Mesenchymal stem cell (in vitro differentiated cells and primary cell): ENCODE data around the gene UPP1.
"Not testable (repeated sequence)": the region's sequence is repeated elsewhere in the genome, so short reads cannot be mapped to it uniquely, and the experiment has no call there.

ENCODE experiments used
- DNase-seq: peaks from one replicate; pipeline ENCODE4 v3.0.0-alpha.2; 2013
- H2AFZ ChIP-seq: one replicate; pipeline ENCODE4 v1.6.1; 2013; ENCODE audit warnings: low read depth, mild to moderate bottlenecking, control low read depth, inconsistent platforms, low read length, moderate library complexity
- H2AK5ac ChIP-seq: 2 replicates; pipeline ENCODE4 v1.6.1; 2013; ENCODE audit warnings: low read length, moderate library complexity, mild to moderate bottlenecking, inconsistent platforms; ENCODE audit not compliant: severe bottlenecking
- H2BK120ac ChIP-seq: one replicate; pipeline ENCODE4 v1.6.1; 2013; ENCODE audit warnings: low read depth, mild to moderate bottlenecking, inconsistent platforms, low read length, moderate library complexity
- H2BK12ac ChIP-seq, 2 experiments: one replicate each; pipeline ENCODE4 v1.6.1; 2013; ENCODE audit warnings: inconsistent platforms in 2 of 2, low read length in 2 of 2, mild to moderate bottlenecking in 2 of 2, moderate library complexity in 2 of 2, control low read depth in 1 of 2
- H2BK15ac ChIP-seq: one replicate; pipeline ENCODE4 v1.6.1; 2013; ENCODE audit warnings: mild to moderate bottlenecking, low read depth, inconsistent platforms; ENCODE audit not compliant: poor library complexity, severe bottlenecking
- H2BK5ac ChIP-seq: 2 replicates; pipeline ENCODE4 v1.6.1; 2013; ENCODE audit warnings: low read depth, mild to moderate bottlenecking, low read length, control low read depth, inconsistent platforms; ENCODE audit not compliant: poor library complexity, severe bottlenecking
- H3K14ac ChIP-seq, 2 experiments: one replicate each; pipeline ENCODE4 v1.6.1; 2013; ENCODE audit warnings: inconsistent platforms in 2 of 2, low read length in 2 of 2, control low read depth in 1 of 2, mild to moderate bottlenecking in 1 of 2, moderate library complexity in 1 of 2
- H3K18ac ChIP-seq, 2 experiments: one replicate each; pipeline ENCODE4 v1.6.1; 2013; ENCODE audit warnings: inconsistent platforms in 2 of 2, low read length in 2 of 2, control low read depth in 1 of 2, low read depth in 1 of 2, mild to moderate bottlenecking in 1 of 2
- H3K23ac ChIP-seq, 2 experiments: one replicate each; pipeline ENCODE4 v1.6.1; 2013; ENCODE audit warnings: inconsistent platforms in 2 of 2, low read length in 2 of 2, mild to moderate bottlenecking in 2 of 2, moderate library complexity in 2 of 2, control low read depth in 1 of 2
- H3K27ac ChIP-seq: 2 replicates; pipeline ENCODE4 v1.5.1; 2013; ENCODE audit warnings: mild to moderate bottlenecking, moderate library complexity, low read length, control low read depth, inconsistent platforms; ENCODE audit not compliant: poor library complexity, severe bottlenecking
- H3K27me3 ChIP-seq, 2 experiments: 2 replicates each; pipeline versions ENCODE4 v1.6.1 to v1.7.0; 2013; ENCODE audit warnings: low read length in 2 of 2, mild to moderate bottlenecking in 2 of 2, moderate library complexity in 2 of 2, control low read depth in 1 of 2, inconsistent platforms in 1 of 2; ENCODE audit not compliant: control insufficient read depth in 1 of 2, insufficient read depth in 1 of 2
- H3K36me3 ChIP-seq, 2 experiments: 2 replicates each; pipeline versions ENCODE4 v1.6.1 to v1.7.0; 2013; ENCODE audit warnings: low read length in 2 of 2, control low read depth in 1 of 2, inconsistent platforms in 1 of 2, low read depth in 1 of 2, mild to moderate bottlenecking in 1 of 2; ENCODE audit not compliant: insufficient read depth in 2 of 2, control insufficient read depth in 1 of 2
- H3K4ac ChIP-seq, 2 experiments: one replicate each; pipeline ENCODE4 v1.6.1; 2013; ENCODE audit warnings: inconsistent platforms in 2 of 2, low read length in 2 of 2, mild to moderate bottlenecking in 2 of 2, moderate library complexity in 2 of 2, control low read depth in 1 of 2, low read depth in 1 of 2
- H3K4me1 ChIP-seq: 2 replicates; pipeline ENCODE4 v1.6.1; 2013; ENCODE audit warnings: low read depth, low read length, control low read depth; ENCODE audit not compliant: control insufficient read depth, insufficient read depth
- H3K4me2 ChIP-seq: 2 replicates; pipeline ENCODE4 v1.6.1; 2013; ENCODE audit warnings: low read length, mild to moderate bottlenecking, inconsistent platforms; ENCODE audit not compliant: poor library complexity, severe bottlenecking
- H3K4me3 ChIP-seq, 2 experiments: 2 replicates each; pipeline versions ENCODE4 v1.5.1 to v1.7.0; 2013; ENCODE audit warnings: low read length in 2 of 2, mild to moderate bottlenecking in 2 of 2, control low read depth in 1 of 2, low read depth in 1 of 2; ENCODE audit not compliant: insufficient read depth in 1 of 2
- H3K79me1 ChIP-seq: replicated peaks from 2 replicates; pipeline ENCODE4 v1.6.1; 2013; ENCODE audit warnings: mild to moderate bottlenecking, control low read depth, low read length, inconsistent platforms; ENCODE audit not compliant: poor library complexity, severe bottlenecking
- H3K9ac ChIP-seq: 2 replicates; pipeline ENCODE4 v1.7.0; 2013; ENCODE audit warnings: mild to moderate bottlenecking, low read length, moderate library complexity
- H3K9me3 ChIP-seq: 2 replicates; pipeline ENCODE4 v1.7.0; 2013; ENCODE audit warnings: mild to moderate bottlenecking, low read length; ENCODE audit not compliant: control insufficient read depth
- H4K8ac ChIP-seq: one replicate; pipeline ENCODE4 v1.6.1; 2013; ENCODE audit warnings: inconsistent platforms, mild to moderate bottlenecking, low read length, moderate library complexity
- H4K91ac ChIP-seq: one replicate; pipeline ENCODE4 v1.6.1; 2013; ENCODE audit warnings: mild to moderate bottlenecking, low read length, inconsistent platforms
- WGBS: methylation state at CpG from one replicate; pipeline ENCODE4 v1.1.7; 2013; ENCODE audit warnings: mixed read lengths; 5-methylcytosine and 5-hydroxymethylcytosine counted together

Gene UPP1

DNA sequence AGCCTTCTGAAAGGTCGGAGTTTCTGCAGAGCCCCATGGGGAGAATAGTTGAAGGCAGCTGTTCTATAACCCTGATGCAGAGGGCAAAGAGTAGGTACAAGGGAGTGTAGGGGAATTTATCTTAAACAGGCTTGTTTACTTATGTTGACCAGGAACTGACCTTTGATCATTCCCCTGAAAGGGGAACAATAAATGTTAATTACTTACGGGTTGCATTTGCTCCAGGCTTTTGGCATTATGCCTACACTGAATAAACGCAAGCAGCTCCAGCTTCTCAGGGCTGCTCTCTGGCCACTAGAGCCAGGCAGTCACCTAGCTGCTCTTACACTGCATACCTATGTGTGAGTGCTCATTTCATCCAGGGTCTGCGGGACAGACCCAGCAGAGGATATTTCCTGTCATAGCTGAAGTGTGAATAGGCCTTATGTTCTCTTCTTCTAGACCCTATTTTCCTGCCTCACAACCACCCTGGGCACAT lies 55.3 kb downstream of the UPP1 start:
- Histone ChIP-seq H3K9ac (no peak overlapping the region), H3K36me3 (no peaks in the 10 kb centered on the region), H2AK5ac (no peak overlapping the region), H3K4me2 (no peak overlapping the region), H3K27ac (no peak overlapping the region), H3K23ac (no peak overlapping the region), H2BK12ac (no peak overlapping the region), H3K27me3 (peaks cover 0 to 6% of the 10 kb centered on the region in 2 experiments), H2BK15ac (no peak overlapping the region), H3K4ac (no peak overlapping the region), H2BK120ac (no peak overlapping the region), H3K4me3 (no peak overlapping the region), H2BK5ac (no peak overlapping the region), H4K91ac (no peak overlapping the region), H3K79me1 (no peaks in the 10 kb centered on the region), H3K18ac (no peak overlapping the region), H3K9me3 (no peaks in the 10 kb centered on the region), H2AFZ (no peak overlapping the region), H3K4me1 (peaks cover 4% of the 10 kb centered on the region), H4K8ac (no peak overlapping the region), H3K14ac (no peak overlapping the region)
- DNase-seq: no peak
- 59% methylated on average over 4 of the region's 4 CpGs for WGBS

GRCh38 chr7:48147078-48147591 lies 58.1 kb downstream of the UPP1 start:
- Histone ChIP-seq H2BK120ac (no peak overlapping the region), H2AK5ac (no peak overlapping the region), H3K27me3 (peaks cover 0 to 16% of the 10 kb centered on the region in 2 experiments), H4K91ac (no peak overlapping the region), H3K36me3 (no peaks in the 10 kb centered on the region), H4K8ac (no peak overlapping the region), H3K9ac (no peak overlapping the region), H3K9me3 (no peaks in the 10 kb centered on the region), H2AFZ (no peak overlapping the region), H3K4me3 (no peak overlapping the region), H2BK15ac (no peak overlapping the region), H3K4me1 (no peaks in the 10 kb centered on the region), H2BK12ac (no peak overlapping the region), H2BK5ac (no peak overlapping the region), H3K14ac (no peak overlapping the region), H3K18ac (no peak overlapping the region), H3K79me1 (no peaks in the 10 kb centered on the region), H3K27ac (no peak overlapping the region), H3K4me2 (no peak overlapping the region), H3K23ac (no peak overlapping the region), H3K4ac (no peak overlapping the region)
- 63% methylated on average over 4 of the region's 4 CpGs for WGBS
- no peak for DNase-seq

GRCh38 chr7:48147690-48148089 lies 58.6 kb downstream of the UPP1 start:
- WGBS: 80% methylated on average over 7 of the region's 7 CpGs
- H3K9me3 ChIP-seq: not testable (repeated sequence)

GRCh38 chr7:48148311-48148710 lies 59.2 kb downstream of the UPP1 start:
- H2BK15ac ChIP-seq: no peak overlapping the region
- no peak overlapping the region for H3K18ac ChIP-seq
- no peak overlapping the region for H3K4me2 ChIP-seq
- no peak overlapping the region for H3K4ac ChIP-seq
- peaks cover 0 to 16% of the 10 kb centered on the region in 2 experiments for H3K27me3 ChIP-seq
- H3K23ac ChIP-seq: no peak overlapping the region
- no peak overlapping the region for H2BK12ac ChIP-seq
- H2AK5ac ChIP-seq: no peak overlapping the region
- H2AFZ ChIP-seq: no peak overlapping the region
- no peaks in the 10 kb centered on the region for H3K36me3 ChIP-seq
- H4K91ac ChIP-seq: no peak overlapping the region
- H2BK5ac ChIP-seq: no peak overlapping the region
- no peak overlapping the region for H3K27ac ChIP-seq
- DNase-seq: no peak
- no peaks in the 10 kb centered on the region for H3K79me1 ChIP-seq
- H3K14ac ChIP-seq: no peak overlapping the region
- H3K4me3 ChIP-seq: no peak overlapping the region
- no peaks in the 10 kb centered on the region for H3K4me1 ChIP-seq
- no peak overlapping the region for H2BK120ac ChIP-seq
- no peaks in the 10 kb centered on the region for H3K9me3 ChIP-seq
- no peak overlapping the region for H4K8ac ChIP-seq
- no peak overlapping the region for H3K9ac ChIP-seq
- 96% methylated on average over 2 of the region's 2 CpGs for WGBS

More at GRCh38 chr7:48147690-48148089, 58.6 kb downstream of the UPP1 start:
- not testable (repeated sequence) for H3K23ac ChIP-seq, H2BK5ac ChIP-seq, H3K4me1 ChIP-seq, H2AFZ ChIP-seq, H3K4me2 ChIP-seq, H3K27ac ChIP-seq, H3K36me3 ChIP-seq, H3K9ac ChIP-seq, H2AK5ac ChIP-seq, H4K8ac ChIP-seq, H2BK12ac ChIP-seq, H3K79me1 ChIP-seq, H3K14ac ChIP-seq, H2BK120ac ChIP-seq, H3K4ac ChIP-seq, DNase-seq, H4K91ac ChIP-seq, H2BK15ac ChIP-seq, H3K18ac ChIP-seq, H3K4me3 ChIP-seq
- peaks cover 0 to 16% of the 10 kb centered on the region in 2 experiments for H3K27me3 ChIP-seq
